Ishikawa (cell line): ENCODE results near the gene GOLGA6B.

Source experiments
- CEBPB ChIP-seq: IDR thresholded peaks from 2 replicates; pipeline ENCODE4 v1.6.1; 2012
- CREB1 ChIP-seq: IDR thresholded peaks from 2 replicates; pipeline ENCODE4 v1.6.1; 2012; ENCODE audit warnings: low read depth
- EGR1 ChIP-seq: IDR thresholded peaks from 2 replicates; pipeline ENCODE4 v1.6.1; 2012
- EP300 ChIP-seq: IDR thresholded peaks from 2 replicates; pipeline ENCODE4 v1.6.1; 2012; ENCODE audit warnings: borderline replicate concordance
- FOXM1 ChIP-seq: IDR thresholded peaks from 2 replicates; pipeline ENCODE4 v1.6.1; 2012; ENCODE audit warnings: low read depth, borderline replicate concordance
- MAX ChIP-seq: IDR thresholded peaks from 2 replicates; pipeline ENCODE4 v1.6.1; 2012
- NFIC ChIP-seq: IDR thresholded peaks from 2 replicates; pipeline ENCODE4 v1.6.1; 2012
- RAD21 ChIP-seq: IDR thresholded peaks from 2 replicates; pipeline ENCODE4 v1.6.1; 2012; ENCODE audit warnings: low read depth
- TAF1 ChIP-seq: IDR thresholded peaks from 2 replicates; pipeline ENCODE4 v1.6.1; 2012; ENCODE audit warnings: low read depth, mild to moderate bottlenecking
- TCF12 ChIP-seq: IDR thresholded peaks from 2 replicates; pipeline ENCODE4 v1.6.1; 2012; ENCODE audit warnings: low read depth
- TEAD4 ChIP-seq: IDR thresholded peaks from 2 replicates; pipeline ENCODE4 v1.6.1; 2012
- YY1 ChIP-seq: IDR thresholded peaks from 2 replicates; pipeline ENCODE4 v1.6.1; 2012; ENCODE audit warnings: low read depth
- ZBTB7A ChIP-seq: IDR thresholded peaks from 2 replicates; pipeline ENCODE4 v1.6.1; 2012; ENCODE audit warnings: low read depth
- TF ChIP-seq, protein P1 (sequence below): IDR thresholded peaks from 2 replicates; pipeline ENCODE4 v1.6.1; 2012; ENCODE audit warnings: low read depth, mild to moderate bottlenecking
- TF ChIP-seq, protein P2 (sequence below): IDR thresholded peaks from 2 replicates; pipeline ENCODE4 v1.6.1; 2012

GOLGA6B gene

DNA sequence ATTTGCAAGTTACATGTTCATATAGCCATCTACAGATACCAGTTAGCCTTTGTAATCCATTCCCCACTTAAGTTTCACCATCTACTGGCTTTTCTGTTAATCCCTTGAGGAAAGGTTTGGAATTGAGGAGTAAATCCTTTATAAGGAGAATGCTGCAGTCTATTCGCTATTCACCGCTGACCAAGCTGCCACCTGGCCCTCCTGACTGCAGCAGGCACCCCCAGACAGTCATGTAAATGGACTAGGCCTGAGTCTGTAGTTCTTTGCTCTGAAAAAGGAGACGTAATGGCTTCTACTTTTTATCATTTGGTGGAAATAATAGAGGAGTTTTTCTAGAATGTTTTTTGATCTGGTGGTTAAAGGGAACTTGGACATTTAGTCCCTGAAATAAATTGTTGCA, 28.3 kb downstream of the GOLGA6B start:
- TF ChIP-seq CREB1, result no peak
- no peak for TF ChIP-seq MAX
- no peak for TF ChIP-seq CEBPB
- no peak for TF ChIP-seq EGR1
- no peak for TF ChIP-seq RAD21
- no peak for TF ChIP-seq YY1
- no peak for TF ChIP-seq EP300
- no peak for TF ChIP-seq NFIC
- no peak for TF ChIP-seq TAF1
- TF ChIP-seq TCF12, result no peak
- no peak for TF ChIP-seq ZBTB7A
- no peak for TF ChIP-seq TEAD4
- TF ChIP-seq, protein P1, sequence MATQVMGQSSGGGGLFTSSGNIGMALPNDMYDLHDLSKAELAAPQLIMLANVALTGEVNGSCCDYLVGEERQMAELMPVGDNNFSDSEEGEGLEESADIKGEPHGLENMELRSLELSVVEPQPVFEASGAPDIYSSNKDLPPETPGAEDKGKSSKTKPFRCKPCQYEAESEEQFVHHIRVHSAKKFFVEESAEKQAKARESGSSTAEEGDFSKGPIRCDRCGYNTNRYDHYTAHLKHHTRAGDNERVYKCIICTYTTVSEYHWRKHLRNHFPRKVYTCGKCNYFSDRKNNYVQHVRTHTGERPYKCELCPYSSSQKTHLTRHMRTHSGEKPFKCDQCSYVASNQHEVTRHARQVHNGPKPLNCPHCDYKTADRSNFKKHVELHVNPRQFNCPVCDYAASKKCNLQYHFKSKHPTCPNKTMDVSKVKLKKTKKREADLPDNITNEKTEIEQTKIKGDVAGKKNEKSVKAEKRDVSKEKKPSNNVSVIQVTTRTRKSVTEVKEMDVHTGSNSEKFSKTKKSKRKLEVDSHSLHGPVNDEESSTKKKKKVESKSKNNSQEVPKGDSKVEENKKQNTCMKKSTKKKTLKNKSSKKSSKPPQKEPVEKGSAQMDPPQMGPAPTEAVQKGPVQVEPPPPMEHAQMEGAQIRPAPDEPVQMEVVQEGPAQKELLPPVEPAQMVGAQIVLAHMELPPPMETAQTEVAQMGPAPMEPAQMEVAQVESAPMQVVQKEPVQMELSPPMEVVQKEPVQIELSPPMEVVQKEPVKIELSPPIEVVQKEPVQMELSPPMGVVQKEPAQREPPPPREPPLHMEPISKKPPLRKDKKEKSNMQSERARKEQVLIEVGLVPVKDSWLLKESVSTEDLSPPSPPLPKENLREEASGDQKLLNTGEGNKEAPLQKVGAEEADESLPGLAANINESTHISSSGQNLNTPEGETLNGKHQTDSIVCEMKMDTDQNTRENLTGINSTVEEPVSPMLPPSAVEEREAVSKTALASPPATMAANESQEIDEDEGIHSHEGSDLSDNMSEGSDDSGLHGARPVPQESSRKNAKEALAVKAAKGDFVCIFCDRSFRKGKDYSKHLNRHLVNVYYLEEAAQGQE, result no peak
- TF ChIP-seq, protein P2, sequence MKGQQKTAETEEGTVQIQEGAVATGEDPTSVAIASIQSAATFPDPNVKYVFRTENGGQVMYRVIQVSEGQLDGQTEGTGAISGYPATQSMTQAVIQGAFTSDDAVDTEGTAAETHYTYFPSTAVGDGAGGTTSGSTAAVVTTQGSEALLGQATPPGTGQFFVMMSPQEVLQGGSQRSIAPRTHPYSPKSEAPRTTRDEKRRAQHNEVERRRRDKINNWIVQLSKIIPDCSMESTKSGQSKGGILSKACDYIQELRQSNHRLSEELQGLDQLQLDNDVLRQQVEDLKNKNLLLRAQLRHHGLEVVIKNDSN, result no peak
- no peak for TF ChIP-seq FOXM1

GRCh38 chr15:72685301-72685924, 30.9 kb downstream of the GOLGA6B start:
- TF ChIP-seq, protein P1, result no peak
- TF ChIP-seq NFIC, result no peak
- TF ChIP-seq MAX, result no peak
- TF ChIP-seq, protein P2, result no peak

DNA sequence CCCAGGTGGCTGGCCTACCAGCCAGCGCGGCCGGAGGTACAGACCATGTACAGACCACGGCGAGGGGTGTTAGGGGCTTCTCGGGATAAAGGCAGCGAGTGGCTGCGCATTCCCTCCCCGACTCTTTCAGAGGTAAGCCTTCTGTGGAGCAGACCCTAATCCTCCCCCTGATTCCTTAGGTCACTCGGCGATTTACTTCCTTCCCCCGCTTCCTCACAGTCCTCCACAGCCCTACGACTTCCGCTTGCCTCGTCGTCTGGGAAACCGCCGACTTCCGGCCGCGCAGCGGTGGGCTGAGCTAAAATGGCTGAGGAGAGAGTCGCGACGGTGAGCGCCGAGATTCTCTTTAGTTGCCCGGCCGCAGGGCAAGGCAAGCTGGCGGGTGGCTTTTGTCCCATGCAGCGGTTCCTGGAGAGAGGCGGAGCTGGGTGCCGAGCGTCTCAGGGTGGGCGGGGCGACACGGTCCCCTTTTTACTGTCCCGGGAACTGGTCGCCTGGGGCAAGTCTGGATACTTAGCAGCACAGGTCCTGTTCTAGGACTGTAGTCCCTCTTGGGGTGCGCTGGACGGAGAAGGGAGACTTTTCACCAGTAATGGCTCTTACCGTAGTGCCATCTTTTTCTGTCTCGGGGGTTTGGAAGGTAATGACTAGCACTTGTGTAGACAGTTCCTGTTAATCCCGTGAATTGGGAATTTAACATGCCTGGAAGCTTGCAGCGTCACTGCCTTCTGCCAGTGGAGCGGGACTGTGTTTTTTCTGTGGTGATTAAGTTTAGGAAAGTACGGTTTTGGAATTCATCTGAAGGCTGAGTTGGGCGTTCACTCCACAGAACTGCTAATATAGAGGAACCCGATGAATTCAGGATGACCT, 31.7 kb downstream of the GOLGA6B start, which contains the start of the genes BBS4 and HIGD2B:
Gene BBS4, plus strand, starts transcription at position 283 of the 870 bp plus-strand sequence. Its CDS starts 21 bp downstream, at position 304.
Gene HIGD2B, minus strand, starts transcription at position 258 of the 870 bp plus-strand sequence. CDS start 9,808 bp downstream, outside the sequence.
- TF ChIP-seq TEAD4 (peak; percentile 45; the same call in 1 of the 2 replicates), NFIC (no peak), EGR1 (no peak), EP300 (no peak), CREB1 (peak; percentile 53), TCF12 (peak; percentile 26; the same call in 1 of the 2 replicates), MAX (peak; percentile 51; the same call in 1 of the 2 replicates), CEBPB (no peak), RAD21 (no peak), ZBTB7A (no peak), TAF1 (peak; percentile 93), FOXM1 (no peak), YY1 (peak; percentile 89)
- TF ChIP-seq, protein P1, result no peak
- TF ChIP-seq, protein P2, result peak; percentile 38; the same call in 1 of the 2 replicates
